Measurements from ENCODE around the gene JARID2.
A peak's percentile ranks its signal among the peaks of the same experiment; 100 is the strongest.
"Not testable (repeated sequence)": the region's sequence is repeated elsewhere in the genome, so short reads cannot be mapped to it uniquely, and the experiment has no call there.

Gene JARID2

DNA sequence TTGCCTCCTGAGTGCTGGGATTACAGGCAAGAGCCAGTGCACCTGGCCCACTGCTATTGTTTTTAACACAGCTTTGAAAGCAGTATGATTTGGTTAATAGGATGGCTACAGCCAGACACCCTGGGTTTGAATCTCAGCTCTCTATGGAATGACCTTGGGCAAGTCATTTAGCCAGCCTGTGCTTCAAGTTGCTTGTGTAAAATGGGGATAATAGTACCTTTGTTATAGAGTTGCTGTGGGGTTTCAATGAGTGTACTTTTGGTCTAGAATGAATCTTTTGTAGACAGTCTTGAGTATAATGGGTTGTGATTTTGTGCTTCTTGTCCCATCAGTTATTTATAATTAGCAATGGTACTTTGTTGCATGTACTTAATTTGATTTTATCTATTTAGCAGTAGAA is 70.9 kb downstream of the JARID2 start:
- no peak for DNase-seq

DNA sequence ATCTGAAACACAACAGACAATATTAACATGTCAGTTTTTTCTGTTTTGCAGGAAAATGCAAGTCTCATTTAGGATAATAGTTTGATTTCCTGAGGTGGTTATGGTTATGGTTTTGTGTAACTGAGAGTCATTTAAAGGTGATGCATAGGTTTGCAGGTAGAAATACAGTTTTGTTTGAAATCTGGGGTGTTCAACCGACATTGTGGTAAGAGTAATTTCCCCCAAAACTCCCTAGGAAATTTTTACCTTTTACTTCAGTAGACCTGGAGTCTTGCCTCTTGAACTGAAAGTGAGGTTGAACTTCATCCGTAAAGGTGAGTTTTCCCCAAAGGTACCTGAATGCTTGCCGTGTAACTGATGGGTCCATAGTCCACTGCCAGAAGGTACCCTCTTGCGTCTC is 71.4 kb downstream of the JARID2 start:
- no peak for DNase-seq

DNA sequence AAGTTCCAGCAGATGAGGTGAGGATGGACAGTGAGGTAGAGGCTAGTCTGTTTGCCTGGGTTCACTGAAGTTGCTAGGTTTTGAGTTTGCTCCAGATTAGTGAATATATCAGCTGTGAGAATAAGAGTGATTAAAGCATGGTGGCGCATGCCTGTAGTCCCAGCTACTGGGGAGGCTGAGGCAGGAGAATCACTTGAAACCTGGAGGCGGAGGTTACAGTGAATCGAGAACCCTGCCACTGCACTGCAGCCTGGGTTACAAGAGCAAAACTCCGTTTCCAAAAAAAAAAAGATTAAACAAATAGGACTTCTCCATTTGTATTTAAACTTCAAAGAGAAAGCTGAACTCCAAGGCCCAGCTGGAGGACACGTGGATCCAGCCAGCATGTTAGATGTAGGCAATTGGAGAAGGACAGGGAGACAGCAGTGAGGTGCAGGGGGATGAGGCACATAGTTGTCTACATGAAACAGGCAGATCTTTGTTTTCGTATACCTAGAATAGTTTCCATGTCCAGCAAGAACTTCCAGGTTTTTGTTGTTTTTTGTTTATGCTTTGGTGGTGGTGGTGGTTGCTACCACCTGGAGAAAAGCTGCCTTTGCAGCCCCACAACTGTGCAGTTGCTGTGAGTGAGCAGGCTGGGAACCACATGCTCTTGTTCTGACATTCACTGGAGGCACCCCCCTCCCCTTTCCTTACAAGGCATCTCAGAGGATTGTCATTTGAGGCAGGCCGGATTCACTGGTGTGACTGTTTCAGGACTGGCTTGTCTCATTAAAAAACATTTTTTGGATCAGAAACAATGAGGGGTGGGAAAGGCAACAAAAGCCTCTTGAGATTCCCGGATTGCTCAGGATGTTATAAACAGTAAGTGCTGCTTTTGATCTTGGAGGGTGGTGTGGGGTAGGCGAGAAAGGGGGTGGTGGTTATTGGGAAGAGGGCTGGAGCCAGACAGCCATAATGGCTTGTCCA is 72.3 kb downstream of the JARID2 start:
- no peak for DNase-seq

DNA sequence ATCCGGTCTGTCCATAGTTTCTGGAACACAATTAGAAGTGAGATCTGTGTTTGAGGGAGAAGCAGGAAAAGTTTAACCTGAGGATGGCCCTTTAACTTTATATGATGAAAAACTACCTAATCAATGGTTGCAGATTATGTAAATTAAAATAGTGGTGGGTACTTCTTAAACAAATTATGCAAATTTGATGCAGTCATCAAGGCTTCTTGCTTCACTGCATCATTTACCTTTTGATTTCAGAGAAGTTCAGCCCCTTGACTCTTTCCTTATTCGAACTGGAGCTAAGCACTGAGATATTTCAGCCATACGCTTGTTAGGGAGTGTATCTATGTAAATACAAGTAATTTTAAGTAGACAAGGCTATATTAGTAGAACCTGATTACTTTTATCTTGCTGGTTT is 73.8 kb downstream of the JARID2 start:
- DNase-seq: no peak

DNA sequence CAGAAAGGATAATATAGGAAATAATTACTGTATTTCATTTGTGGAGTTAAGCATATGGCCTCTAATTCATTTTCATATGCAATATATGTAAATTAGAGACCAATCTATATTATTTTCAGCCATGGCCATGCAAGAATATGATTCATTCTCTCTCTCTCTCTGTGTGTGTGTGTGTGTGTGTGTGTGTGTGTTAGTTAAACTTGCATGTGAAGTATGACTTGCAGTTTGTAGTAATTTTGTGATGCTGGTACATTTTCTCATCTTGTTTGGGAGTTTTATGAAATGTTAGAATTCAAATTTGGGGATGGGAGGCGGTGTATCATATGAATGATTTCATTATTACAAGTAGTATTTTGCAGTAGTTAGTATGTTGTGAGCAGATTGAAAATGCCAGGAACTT is 74.8 kb downstream of the JARID2 start:
- DNase-seq: no peak

DNA sequence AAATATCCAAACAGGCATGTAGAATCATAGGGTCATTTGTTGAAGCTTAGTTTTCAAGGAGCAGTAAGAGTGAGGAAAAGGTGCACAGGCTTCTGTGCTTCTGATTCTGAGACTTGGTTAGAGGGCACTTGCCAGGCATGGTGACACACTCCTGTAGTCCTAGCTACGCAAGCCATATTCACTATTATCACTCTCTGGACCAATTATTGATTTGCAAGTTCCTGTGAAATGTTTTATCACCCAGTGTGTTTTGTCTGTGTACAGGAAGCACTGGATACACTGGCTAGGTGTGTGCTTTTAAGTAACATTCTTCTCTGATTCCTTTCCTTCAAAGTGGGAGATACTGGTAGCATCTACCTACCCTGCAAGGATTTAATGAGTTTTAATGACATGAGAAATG is 76.3 kb downstream of the JARID2 start:
- no peak for DNase-seq

DNA sequence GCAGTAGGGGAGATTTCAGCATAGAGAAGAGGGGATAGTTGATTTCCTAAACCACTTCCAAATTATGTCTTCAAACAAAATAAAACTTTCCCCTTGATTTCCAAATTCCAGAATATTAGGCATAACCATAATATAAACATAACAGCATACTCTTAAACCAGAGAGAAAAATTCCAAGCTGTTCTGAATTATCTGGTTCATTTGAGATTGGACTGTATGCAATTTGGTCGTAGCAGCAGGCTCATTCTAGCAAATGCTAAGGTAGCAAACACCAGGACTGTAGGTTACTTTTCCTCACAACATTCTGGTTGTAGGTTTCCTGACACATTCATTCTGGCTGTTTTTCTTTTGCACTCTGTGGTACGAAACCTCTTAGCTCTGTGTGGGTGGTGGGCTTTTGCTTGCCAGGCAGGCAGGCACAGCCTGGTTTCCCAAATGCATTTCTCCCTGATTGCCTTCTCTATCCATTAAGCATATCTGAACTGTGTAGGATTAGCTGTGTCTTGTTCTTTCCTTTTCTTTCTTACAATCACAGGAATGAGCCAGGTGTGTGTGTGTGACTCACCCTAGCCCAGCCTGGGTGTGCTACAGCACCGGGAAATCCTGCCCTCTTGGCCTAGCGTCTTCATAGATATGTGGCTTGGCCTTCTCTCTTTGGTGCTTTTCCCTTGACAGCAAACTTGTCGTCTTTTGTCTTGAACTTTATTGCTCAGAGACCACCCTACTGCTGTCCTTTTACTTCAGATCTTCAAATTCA is 77.1 kb downstream of the JARID2 start:
- DNase-seq: no peak

DNA sequence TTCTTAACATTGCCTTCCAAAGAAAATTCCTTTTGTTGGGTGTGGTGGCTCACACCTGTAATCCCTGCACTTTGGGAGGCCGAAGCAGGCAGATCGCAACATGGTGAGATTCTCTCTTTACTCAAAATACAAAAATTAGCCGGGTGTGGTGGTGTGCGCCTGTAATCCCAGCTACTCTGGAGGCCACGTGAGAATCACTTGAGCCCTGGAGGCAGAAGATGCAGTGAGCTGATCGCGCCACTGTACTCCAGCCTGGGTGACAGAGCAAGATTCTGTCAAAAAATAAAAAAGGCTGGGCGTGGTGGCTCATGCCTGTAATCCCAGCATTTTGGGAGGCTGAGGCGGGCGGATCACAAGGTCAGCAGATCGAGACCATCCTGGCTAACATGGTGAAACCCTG is 77.7 kb downstream of the JARID2 start:
- DNase-seq: not testable (repeated sequence)

DNA sequence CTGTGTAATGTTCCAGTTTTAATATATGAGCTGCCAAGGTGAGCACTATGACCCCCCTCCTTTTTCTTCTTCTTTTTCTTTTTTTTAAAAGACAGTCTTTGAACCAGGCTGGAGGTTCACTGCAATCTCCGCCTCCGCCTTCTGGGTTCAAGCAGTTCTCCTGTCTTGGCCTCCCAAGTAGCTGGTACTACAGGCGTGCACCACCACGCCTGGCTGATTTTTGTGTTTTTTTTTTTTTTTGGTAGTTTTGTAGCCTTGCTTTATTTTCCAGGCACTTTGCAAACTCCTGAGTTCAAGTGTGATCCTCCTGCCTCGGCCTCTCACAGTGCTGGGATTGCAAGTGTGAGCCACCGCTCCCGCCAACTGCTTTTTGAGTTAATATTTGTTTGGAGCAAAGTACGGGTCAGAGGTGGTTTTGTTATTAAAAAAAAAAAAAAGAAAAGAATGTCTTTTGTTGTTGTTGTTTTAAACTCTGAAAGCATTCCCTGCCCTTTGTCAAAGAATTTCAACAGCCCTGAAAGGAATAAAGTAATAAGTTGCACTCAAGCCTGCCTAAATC is 78.6 kb downstream of the JARID2 start:
- no peak for DNase-seq

DNA sequence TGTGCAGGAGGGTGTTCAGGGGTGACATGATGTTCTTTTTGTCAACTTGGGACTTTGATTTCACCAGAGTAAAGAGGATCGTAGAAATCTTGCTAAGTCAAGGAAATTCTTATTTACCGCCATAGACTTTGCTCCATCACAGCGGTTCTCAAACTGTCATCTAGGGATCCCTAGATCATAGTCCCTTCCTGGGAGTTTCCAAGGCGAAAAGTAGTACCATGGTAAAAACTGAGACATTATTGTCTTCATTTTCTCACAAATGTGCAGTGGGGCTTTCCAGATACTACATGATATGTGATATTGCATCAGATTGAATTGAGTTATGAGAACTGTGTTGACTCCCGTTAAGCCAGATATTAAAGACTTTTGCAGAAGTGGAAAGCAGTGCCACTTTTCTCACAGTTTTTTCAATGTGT is 79.7 kb downstream of the JARID2 start:
- DNase-seq: no peak

DNA sequence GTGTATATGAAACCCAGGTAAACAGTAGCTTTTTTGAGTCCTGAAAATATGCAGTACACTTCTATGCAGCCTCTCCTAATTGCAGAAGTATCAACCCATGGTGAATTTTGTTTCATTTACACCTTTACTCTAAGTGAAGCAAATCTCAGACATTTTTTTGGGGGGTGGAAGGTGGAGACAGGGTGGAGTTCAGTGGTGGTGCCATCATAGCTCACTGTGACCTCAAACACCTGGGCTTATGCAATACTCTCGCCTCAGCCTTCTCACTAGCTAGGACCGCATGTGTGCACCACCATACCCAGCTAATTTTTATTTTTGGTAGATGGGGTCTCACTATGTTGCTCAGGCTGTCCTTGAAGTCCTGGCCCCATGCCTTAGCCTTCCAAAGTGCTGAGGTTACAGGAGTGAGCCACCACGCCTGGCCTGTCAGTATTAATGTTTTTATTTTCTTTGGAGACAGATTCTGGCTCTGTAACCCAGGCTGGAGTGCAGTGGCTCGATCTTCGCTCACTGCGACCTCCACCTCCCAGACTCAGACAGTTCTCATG is 80.3 kb downstream of the JARID2 start:
- no peak for DNase-seq

DNA sequence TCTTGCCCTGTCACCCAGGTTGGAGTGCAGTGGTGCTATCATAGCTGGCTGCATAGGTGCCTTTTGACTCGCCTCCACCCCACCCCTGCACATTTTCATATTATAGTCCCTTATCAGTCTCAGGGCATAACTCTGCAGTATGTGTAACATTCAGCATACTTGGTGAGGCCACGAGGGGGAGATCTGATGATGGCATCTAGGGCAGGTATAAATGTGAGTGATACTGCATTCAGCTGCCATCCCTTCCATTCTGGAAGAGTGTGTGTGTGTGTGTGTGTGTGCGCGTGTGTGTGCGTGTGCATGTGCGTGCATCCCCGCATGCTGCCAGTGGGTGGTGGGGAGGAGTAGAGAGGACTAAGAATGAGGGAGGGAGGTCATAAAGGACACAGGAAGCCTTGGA is 81.4 kb downstream of the JARID2 start:
- DNase-seq: peak; percentile 45

DNA sequence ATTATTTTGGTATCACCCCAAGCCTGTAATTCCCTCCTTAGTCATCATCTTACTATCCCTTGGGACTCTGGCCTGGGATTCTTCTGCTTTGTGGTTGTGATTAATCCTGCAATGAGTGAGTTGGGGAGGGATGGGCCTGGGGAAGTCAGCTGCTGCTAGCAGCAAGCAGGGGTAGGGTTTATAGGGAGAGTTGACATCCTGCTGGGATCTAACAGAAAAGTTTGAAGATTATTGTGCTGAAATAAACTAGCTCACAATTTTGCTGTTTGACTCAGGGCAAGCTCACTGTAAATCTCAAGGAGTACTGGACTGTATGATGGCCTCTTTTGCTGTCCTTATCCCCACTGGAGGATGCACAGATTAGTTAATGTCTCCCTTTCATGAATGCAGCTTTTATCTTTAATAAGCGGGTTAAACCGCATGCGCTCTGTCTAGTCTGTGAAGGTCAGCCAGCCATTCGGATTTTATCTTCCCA is 83.4 kb downstream of the JARID2 start:
- no peak for DNase-seq

DNA sequence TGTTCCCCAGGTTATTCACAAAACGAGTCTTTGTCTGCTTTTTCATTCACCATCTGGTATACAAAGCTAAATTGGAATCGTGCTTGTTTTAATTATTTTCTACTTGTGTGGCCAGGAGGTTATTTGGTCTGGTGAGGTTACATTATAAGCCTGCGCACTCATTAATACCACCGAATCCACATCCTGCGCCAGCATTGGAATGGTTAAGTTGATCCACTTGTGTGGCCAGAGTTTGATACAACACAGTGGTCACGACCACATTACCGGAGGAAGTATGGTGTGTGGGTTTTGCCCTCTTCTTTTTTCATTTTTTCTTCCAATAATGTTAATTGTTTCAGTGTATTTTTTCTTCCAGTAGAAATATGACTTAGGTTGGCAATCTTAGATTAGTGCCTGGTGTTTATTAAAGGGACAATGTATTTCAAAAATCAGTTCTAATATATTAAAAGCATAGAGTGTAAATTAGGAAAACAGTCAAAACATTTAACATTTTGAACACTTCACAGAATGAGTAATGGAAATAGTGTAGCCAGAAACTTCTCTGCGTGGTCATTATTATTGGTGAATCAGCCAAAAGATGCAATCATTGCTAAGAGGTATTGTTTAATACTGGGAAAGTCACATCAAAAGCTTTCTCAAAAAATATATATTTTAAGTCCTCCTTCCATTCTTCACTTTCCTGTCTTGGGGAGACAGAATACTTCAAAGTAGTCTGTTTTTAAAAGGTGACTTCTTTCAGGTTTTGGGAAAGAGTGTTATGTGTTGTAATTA is 84.5 kb downstream of the JARID2 start:
- DNase-seq: no peak

DNA sequence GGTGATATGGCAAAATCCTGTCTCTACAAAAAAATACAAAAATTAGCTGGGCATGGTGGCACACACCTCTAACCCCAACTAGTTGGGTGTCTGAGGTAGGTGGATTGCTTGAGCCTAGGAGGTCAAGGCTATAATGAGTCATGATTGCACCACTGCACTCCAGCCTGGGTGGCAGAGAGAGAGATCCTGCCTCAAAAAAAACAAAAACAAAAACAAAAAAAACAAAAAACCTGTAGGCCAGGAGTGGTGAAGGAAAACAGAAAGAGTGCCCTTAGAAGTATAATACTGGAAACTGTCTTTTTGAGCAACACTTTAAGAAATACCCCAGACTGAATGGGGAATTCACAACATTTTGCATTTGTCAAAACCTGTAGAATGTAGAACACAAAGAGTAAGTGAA is 85.3 kb downstream of the JARID2 start:
- no peak for DNase-seq

DNA sequence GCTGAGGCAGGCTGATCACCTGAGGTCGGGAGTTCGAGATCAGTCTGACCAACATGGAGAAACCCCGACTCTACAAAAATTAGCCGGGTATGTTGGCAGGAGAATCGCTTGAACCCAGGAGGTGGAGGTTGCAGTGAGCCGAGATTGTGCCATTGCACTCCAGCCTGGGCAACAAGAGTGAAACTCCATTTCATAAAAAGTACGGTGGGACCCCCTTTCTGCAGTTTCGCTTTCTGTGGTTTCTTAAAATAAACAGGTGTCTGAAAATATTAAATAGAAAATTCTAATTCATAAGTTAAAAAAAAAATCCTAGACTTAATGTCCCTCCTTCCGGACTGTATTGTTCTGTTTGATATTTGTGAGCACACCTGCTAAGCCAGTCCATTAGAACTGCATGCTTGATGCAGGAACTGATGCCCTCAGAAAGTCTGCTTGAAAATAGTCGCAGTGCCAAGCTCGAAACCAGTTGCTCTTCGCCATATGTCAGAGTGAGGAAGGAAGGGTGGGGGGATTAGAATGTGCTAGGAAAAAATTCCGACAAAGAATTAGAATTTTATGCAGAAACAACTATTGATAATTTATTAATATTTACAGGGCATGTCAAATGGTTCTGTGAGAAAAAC is 85.9 kb downstream of the JARID2 start:
- no peak for DNase-seq

DNA sequence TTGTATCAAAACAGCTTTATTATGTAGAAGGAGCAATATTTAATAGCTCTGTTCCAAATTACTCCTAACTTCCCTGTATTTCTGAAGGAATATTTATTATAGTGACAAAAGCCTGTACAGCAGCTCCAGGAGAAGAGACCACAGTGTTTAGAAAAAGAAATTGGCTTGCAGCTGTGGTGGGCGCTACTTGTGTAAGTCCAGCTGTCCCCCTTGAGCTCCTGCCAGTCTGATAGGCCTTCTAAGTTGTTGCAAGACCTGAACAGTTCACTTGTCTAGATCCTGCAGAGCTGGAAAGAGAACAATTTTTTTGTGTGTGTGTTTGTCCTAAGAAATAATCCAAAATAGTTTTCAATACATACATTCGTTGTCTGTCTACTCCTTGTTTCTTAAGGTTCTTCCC is 86.6 kb downstream of the JARID2 start:
- no peak for DNase-seq

DNA sequence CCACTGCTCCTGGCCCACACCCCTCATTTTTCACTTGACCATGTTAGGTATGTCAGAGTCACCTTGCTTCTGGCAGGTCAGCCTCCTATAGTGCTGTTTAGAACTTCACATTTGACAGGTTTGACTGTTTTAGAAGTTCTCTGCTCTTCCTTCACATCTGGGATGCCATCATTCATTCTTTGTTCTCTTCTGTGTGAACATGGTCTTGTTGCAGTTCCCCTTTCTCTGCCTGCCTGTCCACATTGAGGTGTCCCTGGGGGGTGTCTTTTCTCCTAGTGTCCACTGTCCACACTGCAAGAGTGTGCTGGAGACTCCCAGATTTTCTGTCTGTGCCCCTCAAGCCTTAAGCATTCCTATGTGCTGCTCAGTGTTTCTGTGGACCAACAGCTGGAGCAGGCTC is 89.5 kb downstream of the JARID2 start:
- DNase-seq: no peak

DNA sequence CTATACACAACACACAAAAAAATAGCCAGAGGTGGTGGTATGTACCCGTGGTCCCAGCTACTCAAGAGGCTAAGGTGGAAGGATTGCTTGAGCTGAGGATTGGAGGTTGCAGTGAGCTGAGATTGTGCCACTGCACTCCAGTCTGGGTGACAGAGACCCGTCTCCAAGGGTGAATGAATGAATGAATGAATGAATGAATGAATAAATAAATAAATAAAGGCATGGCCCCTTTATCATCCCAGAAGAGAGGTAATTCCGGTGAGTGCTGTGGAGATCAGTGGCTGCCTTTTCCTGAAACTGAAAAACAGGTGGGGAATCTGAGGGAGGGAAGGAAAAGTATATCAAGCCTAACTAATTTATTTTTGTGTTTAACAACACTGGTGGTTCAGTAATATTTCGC is 90.0 kb downstream of the JARID2 start:
- no peak for DNase-seq

DNA sequence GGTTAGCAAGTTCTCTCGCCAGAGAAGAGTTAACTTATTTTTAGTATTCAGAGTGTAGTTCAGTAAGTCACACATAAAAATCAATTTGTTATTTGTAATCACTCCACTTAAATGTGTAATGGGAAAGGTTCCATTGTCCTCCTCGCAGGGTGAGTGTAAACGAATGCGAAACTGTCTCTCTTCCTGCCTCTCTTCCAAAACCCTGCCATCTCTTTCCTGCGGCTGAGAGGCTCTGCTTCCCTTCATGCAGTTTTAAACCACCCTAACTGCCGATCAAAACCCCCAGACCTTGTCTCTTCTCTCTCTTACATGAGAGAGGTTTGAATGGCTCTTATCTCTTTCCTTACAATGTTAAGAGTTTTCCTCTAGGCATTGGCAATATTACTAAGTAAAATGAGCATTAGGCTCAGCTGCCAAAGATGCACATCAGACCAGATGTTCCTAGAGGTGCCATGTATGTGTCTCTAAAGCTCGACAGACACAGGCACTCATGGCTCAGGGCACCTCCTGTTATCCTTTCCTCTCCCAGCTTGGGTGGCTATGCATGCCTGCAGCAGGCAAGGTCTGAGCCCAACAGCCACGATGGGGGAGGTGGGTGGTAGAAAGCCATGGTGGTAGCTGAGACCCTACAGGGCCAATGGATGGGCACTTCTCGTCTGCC is 91.2 kb downstream of the JARID2 start:
- DNase-seq: no peak

DNA sequence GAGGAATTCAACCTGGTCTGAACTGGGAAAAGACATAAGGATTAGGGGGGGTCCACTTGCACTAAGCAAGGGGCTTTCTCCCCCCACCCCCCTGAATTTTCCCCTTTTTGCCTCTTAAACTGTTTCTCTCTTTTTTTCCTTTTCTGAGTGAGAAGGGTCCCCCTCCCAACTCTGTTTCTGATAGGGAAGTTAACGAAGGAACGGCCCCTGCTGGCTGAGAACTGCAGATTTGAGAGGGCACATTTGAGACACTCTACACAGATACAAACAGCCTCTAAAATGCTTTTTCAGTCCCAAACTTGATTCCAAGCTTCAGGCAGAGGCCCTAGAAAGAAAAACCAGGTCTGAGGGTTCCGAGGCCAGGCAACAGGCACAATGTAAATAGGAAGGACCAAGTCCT is 91.7 kb downstream of the JARID2 start:
- DNase-seq: no peak

DNA sequence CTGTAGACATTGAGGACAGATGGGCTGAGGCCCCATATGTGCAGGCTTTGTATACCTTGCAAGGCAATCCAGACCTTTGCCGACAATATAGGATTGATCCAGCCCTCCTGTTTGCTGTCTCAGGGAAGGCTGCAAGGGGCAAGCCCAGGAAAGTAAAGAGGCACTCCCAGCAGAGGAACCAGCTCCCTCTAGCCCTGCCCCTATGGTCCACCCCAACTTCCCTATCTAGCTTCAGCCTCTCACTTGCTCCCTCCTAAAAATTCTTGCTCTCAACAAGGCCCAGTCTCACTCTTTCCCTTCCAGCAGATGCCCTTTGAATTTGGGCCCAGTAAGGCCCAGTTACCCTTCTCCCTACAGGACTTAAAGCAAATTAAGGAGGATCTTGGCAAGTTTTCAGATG is 92.6 kb downstream of the JARID2 start:
- no peak for DNase-seq
